GM19395 (cell line): ENCODE data around the gene MZB1.
A peak's percentile ranks its signal among the peaks of the same experiment; 100 is the strongest.
"Not testable (repeated sequence)": the region's sequence is repeated elsewhere in the genome, so short reads cannot be mapped to it uniquely, and the experiment has no call there.

Experiments
- ATAC-seq: cut with Tn5 transposase; IDR thresholded peaks from one replicate; pipeline ENCODE4 v1.9.1; 2021; ENCODE audit warnings: mild to moderate bottlenecking, moderate library complexity; ENCODE audit not compliant: unreplicated experiment

MZB1 gene

DNA sequence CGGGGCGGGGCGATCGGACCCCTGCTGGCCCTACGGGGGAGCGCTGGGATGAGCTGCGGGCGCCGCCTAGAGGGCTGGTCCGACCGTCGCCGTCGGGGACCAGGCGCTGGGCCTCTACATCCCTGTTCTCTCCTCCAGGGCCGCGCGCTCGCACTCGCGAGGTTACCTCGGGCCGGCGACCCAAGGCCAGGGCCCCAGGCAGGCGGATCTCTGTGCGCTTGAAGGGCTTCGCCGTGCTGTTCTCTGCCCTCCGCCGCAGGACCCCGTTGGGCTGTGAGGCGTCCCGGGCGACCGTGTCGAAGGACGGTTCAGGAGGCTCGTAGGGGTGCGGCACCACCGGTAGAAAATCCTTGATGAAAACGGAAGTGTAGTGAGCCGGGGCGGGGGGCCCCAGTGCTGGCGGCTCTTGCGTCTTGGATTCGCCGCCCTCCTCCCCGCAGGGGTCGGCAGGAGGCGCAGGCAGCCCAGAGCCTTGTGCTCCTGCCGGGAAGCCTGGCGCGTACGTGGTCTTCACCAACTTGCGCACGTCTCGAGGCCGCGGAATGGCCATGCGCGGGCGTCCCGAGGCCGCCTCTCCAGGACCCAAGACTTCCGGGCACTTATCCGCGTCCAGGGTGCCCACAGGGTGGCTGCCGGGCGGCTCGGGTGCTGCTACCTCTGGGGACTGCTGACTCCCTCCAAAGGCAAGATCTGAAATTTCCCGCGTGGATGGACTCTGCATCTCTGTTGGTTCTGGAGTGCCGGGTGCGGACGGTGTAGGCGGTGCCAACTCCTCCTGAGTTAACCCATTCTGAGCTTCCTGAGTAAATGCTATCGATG, 3.2 kb upstream of the MZB1 start:
- ATAC-seq, result peak; percentile 48

DNA sequence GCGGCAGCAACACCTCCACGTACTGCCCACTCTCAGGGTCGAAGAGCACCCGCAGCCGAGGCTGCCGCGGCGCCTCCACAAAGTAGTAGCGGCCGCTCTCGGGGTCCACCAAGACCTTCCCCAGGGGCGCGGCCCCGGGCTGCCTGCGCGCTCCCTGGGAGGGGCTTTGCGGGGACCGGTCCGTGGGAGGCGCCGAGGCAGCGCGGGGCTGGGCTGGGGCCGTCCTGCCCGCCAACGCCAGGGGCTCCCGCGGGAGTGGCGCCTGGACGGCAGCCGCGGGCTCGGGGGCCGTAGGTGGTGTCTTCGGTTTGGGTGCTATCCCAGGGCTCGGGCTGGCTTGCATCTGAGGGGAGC, 2.6 kb upstream of the MZB1 start:
- ATAC-seq, result no peak

DNA sequence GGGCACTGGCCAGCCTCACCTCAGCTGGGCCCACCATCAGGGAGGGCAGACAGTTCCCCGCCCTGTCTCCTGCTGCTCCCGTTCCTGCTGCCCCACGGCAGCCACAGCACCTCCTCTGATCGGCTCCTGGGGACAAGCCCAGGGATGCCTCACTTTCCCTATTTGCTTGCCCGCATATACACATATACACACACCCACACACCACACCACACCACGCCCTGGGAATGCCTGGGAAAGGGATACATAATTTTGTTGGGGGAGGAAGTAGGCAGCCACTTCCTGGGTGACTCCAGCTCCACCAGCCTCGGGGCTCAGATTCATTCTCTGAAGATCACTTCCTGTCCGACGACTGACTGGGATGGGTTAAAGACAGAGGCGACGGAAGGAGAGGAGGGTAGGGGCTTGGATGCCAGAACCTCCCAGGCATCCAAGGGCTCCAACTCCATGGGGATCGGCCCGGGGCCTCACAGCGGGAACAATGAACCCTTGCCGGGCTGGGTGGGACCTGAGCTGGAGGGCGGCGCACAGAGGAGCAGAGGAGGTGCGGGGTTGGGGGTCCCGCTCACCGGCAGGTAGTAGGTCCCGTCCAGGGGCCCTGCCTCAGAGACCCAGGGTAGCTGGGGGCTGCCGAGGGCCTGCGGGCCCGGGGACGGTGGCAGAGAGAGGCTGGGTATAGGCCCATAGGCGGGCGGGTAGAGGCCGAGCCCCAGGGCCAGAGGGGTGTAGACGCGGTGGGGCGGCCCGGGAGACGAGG, 2.0 kb upstream of the MZB1 start:
- no peak for ATAC-seq

DNA sequence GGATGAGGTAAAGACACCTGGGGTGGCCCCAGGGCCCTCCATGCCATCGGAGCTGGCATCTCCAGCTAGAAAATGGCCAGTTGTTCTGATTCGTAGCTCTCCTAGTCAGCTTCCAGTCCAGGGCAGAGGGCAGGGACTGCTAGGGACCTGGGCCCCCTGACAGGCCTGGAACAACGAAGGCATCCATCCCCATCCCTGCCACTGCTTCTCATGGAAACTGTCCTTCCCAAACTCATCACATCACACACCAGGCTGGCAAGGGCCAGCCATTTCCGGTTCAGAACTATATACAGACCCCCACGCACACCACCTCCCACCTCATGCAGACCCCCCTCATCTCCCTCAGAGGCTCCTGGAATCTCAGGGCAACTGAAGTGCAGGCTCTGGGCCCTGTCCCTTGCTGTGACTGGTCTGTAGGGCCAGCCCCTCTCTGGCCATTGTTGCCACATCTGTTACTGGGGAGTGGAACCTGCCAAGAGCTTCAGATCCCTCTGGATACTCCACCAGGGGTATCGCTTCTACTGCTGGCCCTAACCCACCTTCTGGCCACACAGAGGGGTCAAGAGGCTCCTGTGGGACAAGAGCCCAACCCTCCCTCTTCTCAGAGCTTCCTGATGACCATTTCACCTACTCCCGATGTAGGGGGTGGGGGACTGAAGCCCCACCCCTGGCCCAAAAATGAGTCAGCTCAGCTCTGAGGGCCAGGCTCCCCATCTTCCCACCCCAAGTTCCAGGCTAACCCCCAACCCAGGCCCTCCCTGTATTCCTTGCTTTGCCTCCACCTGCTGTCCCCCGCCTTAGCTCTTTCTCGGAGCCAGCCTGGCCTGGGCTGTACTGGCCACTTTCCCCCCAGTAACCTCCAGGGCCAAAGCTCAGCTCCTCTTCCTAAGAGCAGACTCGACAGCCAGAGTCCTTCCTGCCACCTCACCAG, 1.2 kb upstream of the MZB1 start:
- no peak for ATAC-seq

DNA sequence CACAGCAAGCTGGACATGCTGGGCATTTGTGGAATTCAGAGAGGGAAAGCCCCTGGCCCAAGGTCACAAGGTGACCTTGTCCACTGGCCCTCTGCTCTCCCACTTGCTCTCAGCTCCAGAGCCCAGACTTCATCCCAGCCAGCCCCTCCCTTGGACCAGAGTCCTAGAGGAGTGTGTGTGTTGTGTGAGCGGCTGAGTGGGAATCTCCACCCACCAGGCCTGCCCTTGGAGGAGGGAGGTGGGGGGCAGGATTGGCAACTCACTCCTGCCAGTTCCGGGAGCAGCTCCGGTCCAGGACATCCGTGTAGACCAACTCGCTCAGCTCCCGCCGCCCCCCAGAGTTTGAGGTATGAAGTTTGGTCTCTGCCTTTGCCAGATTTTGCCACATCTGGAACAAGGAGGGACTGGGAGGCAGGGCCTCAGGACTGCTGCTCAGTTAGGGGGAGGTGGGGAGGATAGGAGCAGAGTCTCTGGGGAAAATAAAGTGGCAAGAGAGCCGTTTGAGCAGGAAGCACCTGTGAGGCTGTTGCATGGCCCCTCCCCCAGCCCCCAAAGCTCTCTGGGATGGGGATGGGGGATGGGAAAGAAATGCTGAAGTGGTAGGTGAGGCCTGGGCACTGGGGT, 1.4 kb downstream of the MZB1 start:
- ATAC-seq, result no peak

DNA sequence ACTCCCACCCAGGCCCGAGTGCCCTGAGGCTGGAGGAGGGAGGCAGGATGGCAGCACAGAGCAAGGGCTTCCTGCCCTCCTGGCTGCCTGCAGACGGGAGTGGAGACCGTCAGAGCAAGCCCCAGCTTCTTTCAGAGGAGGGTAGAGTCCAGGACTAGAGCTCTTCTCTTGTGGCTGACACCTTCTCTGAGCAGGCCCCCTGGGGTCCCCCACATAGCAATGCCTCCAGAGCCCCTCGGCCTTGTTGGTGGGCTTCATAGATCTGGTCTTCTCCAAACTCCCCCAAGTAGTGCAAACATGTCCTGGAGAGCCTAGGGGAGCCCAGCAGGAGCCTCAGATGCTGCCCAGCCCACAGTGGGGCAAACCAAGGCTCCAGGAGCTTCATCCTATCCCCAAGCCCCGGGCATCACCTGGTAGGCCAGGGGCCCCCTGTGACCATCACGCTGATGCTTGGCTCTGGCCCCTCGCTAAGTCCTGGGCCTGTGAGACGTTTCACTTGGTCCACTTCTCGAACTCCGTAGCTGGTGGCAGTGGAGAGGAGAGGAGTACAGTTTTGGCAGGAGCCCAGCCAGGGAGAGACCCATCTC, 2.0 kb downstream of the MZB1 start:
- no peak for ATAC-seq

DNA sequence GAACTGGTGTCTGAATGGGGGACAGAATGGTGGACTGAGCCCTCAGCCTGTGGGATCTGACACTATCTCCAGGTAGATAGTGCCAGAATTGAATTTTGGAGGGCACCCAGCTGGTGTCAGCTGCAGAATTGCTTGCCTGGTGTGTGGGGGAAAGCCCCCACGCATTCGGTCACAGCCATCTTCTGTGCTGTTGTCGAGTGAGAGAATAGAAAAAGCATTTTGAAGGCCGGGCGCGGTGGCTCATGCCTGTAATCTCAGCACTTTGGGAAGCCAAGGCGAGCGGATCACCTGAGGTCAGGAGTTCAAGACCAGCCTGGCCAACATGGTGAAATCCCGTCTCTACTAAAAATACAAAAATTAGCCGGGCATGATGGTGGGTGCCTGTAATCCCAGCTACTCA, 2.8 kb downstream of the MZB1 start:
- ATAC-seq, result not testable (repeated sequence)

DNA sequence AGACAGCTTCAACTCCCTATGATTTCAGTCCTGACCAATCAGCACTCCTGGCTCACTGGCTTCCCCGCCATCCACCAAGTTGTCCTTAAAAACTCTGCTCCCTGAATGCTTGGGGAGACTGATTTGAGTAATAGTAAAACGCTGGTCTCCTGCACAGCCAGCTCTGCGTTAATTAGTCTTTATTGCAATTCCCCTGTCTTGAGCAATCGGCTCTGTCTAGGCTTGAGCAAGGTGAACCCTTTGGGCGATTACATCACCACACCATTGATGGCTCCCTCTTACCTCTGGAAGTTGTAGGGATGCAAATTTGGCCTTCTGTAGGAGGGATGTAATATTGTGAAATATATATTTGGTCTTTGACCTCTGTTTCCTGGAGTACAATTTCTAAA, 3.7 kb downstream of the MZB1 start:
- ATAC-seq, result no peak

DNA sequence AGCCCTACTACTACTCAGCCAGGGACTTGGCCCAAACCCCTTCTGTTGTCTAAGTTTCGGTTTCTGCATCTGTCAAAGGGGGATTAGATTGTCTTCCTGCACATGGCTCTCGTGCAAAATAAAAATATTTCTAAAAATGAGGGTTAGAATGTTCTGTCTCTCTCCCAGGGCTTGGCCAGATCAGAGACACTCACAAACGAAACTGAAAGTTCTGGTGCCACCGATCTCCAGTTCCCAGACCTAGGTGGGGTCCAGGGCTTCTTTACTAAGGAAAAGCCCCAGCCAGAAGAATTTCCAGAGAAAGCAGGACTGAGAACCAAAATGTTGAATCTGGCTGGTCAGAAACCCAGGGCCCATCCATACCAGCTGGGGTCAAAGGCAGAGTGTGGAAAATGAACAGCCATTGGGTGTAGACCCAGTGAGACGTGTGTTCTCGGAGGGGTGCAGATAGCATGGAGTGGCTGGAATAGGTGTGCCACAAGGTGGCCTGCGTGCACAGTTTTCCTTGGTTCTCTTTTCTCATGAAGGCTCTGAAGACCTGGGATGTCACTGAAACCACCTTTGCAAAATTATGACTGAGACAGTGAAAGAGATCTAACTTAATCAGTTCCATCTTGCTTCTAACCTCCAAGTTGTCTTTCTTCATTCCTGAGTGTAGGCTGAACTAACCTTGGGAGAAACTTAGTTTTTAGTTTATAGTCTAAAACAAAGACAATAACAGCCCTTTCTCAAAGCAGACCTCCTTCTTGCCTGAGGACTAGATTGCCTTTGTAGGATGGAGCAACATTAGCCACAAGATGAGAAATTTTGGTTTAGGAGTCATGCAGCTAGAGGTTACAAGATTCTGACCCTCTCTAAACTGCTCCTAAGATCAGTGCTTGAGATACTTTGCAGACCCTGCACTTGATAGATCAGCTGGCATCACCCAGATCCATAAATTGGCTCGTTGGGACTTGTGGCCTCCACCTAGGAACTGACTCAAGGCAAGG, 4.4 kb downstream of the MZB1 start:
- no peak for ATAC-seq

DNA sequence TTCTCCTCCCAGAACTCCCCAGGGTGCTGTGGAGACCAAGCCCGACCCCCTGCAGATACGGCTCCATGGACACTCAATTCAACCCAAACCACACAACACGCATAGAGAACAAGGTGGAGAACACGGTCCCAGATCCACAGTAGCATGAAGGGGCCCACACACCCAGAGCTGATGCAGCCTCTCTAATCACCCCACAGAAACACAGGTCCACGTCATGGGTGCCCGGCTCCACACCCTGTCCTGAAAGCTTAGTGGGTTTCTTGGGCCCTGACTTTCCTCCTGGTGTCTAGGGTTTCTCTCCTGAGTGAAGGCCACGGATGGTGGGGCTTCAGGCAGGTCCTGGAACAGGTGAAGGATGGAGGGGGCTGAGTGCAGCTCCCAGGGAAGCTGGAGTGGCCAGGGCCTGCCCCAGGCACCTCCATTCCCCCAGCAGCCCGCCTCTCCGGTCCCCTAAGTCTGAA, 5.1 kb downstream of the MZB1 start:
- ATAC-seq, result no peak

DNA sequence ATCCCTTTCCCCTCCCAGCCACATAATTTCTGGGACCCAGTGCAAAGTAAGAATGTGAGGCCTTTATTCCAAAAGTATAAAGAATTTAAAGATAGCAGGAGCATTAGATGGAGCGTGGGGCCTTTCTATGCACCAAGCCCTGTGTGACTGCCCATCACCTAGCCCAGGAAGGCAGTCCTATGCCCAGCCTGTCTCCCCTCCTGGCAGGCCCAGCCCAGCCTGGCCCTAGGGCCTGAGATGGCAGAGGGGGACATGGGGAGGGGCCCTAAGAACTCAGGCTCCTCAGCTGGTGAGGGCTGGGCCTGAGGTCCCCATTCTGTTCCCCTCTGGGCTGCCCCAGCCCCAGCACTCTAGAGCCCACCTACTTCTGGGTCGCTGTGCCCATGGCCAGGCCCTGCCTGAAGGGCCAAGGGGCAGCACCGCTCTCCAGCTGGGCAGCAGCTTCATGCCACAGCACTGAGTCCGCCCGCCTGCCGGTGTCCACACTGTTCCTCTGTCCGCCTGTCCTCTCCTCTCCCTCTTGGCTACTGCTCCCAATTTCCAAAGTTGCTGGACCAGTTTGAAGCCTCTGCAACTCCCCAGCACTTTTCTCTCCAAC, 5.6 kb downstream of the MZB1 start:
- ATAC-seq, result no peak

DNA sequence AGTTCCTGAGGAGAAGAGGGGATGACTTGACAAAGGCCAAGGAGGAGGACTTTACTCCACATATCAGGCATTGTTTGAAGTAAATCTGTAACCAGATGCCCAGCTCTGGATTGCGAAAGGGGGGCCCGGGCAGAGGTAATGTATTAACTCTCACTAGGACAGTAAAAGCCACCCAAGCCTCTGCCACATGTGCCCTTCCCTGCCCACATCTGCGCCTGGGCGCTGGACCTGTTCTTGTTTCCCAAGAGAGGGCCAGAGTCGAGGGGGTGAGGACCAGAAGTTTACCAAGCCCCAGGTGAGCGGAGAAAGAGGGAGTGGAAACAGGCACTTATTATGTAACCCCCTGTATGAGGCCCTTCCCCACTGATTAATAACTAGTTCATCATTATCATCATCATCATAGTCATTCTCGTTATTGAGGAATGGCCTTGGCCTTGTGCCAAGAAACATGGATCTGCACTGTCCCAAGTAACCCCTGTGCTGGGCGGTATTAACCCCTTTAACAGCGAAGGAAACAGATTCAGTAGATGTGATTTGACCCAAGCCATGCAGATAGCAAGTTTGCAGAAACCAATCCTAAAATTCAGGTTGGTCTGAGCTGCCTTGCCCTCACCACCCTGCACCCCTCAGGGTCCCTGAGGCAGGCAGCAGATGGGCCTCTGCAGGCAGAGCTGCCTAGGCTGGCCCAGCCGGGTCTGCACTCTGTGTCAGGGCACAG, 6.3 kb downstream of the MZB1 start, which contains the start of gene SLC23A1:
SLC23A1 (minus strand) TSS at position 23 of the 718 bp plus-strand sequence. CDS start 44 bp downstream, outside the sequence.
- ATAC-seq, result no peak

DNA sequence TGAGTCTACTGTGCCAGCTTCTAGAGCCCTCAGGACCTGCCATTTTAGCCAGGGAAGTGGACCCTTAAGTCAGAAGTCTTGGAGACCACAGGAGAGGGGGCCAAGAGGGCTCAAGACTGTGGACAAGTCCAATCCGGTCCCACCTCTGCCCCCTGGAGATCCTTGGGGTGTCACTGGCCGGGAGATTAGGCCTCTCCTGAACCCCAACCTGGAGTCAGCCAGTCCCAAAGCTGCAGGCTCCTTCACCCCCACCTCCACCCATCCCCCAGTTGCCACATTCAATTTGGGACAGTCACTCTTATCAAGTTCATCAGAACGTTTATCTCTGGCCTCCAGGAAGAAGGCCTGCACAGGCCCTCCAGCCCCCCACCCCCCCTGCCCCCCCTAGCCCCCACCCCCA, 6.9 kb downstream of the MZB1 start:
- ATAC-seq, result no peak

DNA sequence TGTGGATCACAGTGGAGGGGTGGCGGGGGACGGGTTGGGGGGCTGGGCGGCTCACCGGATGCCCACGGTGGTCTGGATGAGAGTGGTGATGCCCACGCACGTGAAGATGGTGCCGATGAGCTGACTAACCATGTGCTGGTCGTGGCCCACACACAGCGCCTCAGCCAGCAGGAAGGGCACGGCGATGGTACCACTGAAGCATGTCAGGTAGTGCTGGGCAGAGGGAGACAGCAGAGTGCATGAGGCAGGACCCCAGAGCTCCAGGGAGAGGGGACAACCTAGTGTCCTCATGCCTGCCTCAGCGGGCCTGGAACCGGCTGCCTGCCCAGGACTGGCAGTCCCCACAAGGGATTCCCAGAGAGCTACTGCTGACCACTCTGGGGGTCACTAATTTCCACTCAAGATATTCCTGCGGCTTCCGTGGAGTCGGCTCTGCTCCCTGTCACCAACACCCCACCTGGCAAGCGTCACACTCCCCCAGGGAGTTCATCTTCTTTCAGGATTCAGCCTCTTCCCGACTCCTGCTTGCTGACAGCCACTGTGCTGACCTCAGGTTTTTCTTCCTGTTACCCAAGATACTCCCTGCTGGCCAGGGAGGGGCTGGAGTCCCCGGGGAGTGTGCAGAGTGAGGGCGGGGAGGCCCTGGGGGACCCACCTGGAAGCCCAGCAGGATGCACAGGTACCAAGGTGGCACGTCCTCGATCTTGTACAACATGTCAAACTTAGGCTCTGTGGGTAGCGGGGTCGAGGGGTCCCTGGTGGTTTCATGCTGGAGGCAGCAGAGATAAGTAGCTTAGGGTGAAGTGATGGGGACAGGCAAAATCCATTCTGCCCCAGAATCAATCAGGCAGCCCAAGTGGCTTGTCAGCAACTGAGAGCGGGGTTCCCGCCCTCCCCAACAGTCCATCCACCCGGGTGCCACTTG, 7.6 kb downstream of the MZB1 start:
- ATAC-seq, result no peak

DNA sequence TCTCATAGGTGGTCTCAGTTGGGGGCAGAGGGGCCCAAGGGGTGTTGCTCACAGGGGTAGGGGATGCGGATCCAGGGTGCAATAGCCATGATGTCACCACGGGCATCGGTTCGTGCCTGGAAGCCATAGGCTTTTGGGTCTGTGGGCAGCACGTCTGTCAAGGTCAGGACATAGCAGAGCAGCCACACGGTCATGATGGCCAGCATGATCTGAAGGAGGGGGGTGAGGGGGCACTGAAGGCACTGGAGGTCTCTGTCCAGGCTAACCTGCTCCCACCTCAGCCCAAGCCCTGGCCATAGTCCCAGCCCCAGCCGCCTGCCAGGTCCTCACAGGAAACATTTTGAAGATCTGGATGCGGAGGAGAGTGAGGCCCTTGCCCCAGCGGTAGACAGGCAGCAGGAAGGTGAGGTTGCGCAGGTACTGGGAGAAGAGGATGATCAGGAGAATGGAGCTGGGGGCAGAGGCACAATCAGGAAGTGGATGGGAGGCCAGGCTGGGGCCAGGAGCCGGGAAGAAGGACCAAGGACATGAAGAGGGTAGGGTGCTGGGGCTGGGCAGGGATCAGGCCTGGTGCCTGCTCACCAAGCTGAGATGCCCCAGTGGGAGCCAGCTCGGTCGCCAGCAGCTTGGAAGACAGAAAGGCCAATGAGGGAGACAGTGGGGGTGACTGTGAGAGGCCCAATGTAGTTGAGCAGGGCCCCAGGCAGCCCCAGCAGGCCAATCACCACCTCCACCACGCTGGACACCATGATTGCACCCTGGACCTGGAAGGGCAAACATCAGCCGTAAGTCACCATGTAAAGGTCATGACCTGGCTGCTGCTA, 9.9 kb downstream of the MZB1 start:
- ATAC-seq, result no peak

DNA sequence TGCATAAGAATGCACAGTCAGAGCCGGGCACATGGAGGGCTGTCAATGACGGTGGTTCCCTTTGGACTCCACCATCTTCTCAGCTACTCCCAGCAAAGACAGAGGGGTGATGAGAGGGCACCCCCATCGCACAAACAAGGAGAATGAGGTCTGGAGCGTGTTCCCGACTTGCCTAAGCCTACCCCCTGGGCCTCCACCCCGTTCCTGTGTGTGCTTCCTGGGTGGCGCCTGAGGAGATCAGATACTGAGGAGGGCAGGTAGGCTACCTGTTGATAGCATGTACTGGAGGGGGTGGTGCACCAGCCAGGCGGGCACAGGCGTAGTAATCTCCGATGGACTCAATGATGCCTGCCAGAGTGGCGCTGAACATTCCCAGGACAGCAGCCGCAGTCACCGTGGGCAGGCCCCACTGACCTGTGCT, 10.8 kb downstream of the MZB1 start:
- no peak for ATAC-seq
